ENCODE data around the gene ANO2.

DNA sequence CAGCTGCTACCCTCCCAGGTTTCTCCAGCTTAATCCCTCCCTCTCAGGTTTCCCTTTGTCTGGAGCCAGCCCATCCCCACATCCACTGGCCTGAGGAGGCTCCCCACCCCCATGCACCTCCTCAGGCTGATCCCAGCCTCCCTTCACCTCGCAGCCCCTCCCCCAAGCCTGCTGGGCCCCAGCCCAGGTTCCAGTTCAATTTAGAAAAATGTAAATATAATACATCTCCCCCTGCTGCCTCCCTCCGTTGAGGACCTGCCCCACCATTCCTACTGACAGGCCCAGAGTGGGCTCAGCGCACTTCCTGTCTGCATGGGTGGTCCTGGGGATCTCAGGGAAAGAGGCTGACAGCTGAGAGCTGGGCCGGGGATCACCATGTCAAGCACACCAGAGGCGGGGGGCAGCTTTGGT, 357.3 kb downstream of the ANO2 start:
- no peak for TF ChIP-seq POLR2AphosphoS5 (IDR thresholded peaks at IDR 0.05)
- TF ChIP-seq, protein P1, sequence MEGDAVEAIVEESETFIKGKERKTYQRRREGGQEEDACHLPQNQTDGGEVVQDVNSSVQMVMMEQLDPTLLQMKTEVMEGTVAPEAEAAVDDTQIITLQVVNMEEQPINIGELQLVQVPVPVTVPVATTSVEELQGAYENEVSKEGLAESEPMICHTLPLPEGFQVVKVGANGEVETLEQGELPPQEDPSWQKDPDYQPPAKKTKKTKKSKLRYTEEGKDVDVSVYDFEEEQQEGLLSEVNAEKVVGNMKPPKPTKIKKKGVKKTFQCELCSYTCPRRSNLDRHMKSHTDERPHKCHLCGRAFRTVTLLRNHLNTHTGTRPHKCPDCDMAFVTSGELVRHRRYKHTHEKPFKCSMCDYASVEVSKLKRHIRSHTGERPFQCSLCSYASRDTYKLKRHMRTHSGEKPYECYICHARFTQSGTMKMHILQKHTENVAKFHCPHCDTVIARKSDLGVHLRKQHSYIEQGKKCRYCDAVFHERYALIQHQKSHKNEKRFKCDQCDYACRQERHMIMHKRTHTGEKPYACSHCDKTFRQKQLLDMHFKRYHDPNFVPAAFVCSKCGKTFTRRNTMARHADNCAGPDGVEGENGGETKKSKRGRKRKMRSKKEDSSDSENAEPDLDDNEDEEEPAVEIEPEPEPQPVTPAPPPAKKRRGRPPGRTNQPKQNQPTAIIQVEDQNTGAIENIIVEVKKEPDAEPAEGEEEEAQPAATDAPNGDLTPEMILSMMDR (IDR thresholded peaks at IDR 0.05), result no peak
- no peak for TF ChIP-seq POLR2A (IDR thresholded peaks at IDR 0.05)
- TF ChIP-seq EP300 (IDR thresholded peaks at IDR 0.05), result no peak

Measured in stomach (tissue), 4 donors.